Uterus (tissue), 4 donors: Measurements from ENCODE around the gene ZNF134. TPM values are rescaled to one million over a fixed set of nuclear protein-coding genes. Genes with fewer than 3 reads are reported as not detected.

Experiments
- DNase-seq, 2 donors: peaks; one replicate each; pipeline ENCODE4 v3.0.0-alpha.2; 2019 to 2020
- H3K27ac ChIP-seq, 2 donors: fragments of 200-600 bp; sonication (generic); 1 replicate in 1 of 2; 2 replicates in 1 of 2; pipeline ENCODE4 v1.5.1; 2016 to 2018
- H3K27me3 ChIP-seq, 2 donors: fragments of 200-600 bp; sonication (generic); one replicate each; pipeline ENCODE4 v1.5.1; 2018 to 2019; ENCODE audit warnings: control low read depth in 1 of 2
- H3K36me3 ChIP-seq, 2 donors: fragments of 200-600 bp; sonication (generic); one replicate each; pipeline ENCODE4 v1.5.1; 2019; ENCODE audit warnings: control low read depth in 1 of 2
- H3K4me1 ChIP-seq, 2 donors: fragments of 200-600 bp; sonication (generic); one replicate each; pipeline ENCODE4 v1.5.1; 2018 to 2019; ENCODE audit warnings: control low read depth in 1 of 2
- H3K4me3 ChIP-seq, 2 donors: fragments of 200-600 bp; sonication (generic); 1 replicate in 1 of 2; 2 replicates in 1 of 2; pipeline ENCODE4 v1.5.1; 2018 to 2019; ENCODE audit warnings: mild to moderate bottlenecking in 1 of 2
- H3K9me3 ChIP-seq, 2 donors: fragments of 200-600 bp; sonication (generic); one replicate each; pipeline ENCODE4 v1.5.1; 2019; ENCODE audit warnings: control low read depth in 1 of 2
- POLR2A ChIP-seq, 2 donors: fragments of 450-650 bp; IDR thresholded peaks; one replicate each; pipeline ENCODE4 v1.6.1; 2016; ENCODE audit warnings: antibody characterized with exemption in 2 of 2, mild to moderate bottlenecking in 1 of 2, moderate library complexity in 1 of 2
- intact Hi-C: fragments of 100-400 bp; cut with DNase I; formaldehyde crosslinking; loops from one replicate; pipeline ENCODE4 v1.15.1; 2023; ENCODE audit warnings: low total_unique reads
- total RNA-seq, 4 donors: library from RNA; depleted of rRNA in 3 of 4; stranded (reverse); fragments of >200 nt in 3 of 4; gene quantifications; one replicate each; pipeline versions ENCODE4 v1.1.0 to v1.2.4, GENCODE V29; 2014 to 2023
- TF ChIP-seq, protein P1 (sequence below), 4 experiments: fragments of 200-600 bp in 2 of 4; fragments of 450-650 bp in 2 of 4; sonication (generic) in 2 of 4; IDR thresholded peaks; one replicate each; pipeline ENCODE4 v1.5.1; 2016 to 2019; ENCODE audit warnings: antibody characterized with exemption in 4 of 4, mild to moderate bottlenecking in 2 of 4, moderate library complexity in 1 of 4
- donor health status: DM: yes; HTN: yes; CAD: no.

Gene ZNF134
- total RNA-seq, 4 donors from 2014 or later, result 1.5 to 60.1 (median 16.5) TPM

DNA sequence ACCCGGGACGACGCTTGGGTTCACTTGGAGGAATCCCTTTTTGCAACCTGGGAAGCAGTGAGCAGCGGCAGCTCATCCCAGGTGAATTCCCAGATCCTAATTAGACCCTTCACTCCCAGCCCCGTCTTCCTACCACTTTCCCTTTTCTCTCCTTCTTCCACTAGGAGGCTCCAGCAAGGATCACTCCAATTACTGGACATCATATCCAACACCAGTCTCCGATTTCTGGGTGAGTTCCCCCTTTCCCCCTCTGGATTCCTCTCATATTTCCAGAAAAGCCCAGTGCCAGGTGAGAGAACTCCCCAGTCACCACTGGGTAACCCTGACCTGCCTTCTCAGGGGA lies 37.6 kb downstream of the ZNF134 start:
- Histone ChIP-seq H3K4me1 (no peaks in the 10 kb centered on the region), H3K36me3 (no peaks in the 10 kb centered on the region), H3K9me3 (no peaks in the 10 kb centered on the region), H3K27me3 (no peaks in the 10 kb centered on the region), H3K4me3 (no peak overlapping the region), H3K27ac (no peak overlapping the region)
- TF ChIP-seq POLR2A (IDR thresholded peaks at IDR 0.05), result no peak
- TF ChIP-seq, protein P1, sequence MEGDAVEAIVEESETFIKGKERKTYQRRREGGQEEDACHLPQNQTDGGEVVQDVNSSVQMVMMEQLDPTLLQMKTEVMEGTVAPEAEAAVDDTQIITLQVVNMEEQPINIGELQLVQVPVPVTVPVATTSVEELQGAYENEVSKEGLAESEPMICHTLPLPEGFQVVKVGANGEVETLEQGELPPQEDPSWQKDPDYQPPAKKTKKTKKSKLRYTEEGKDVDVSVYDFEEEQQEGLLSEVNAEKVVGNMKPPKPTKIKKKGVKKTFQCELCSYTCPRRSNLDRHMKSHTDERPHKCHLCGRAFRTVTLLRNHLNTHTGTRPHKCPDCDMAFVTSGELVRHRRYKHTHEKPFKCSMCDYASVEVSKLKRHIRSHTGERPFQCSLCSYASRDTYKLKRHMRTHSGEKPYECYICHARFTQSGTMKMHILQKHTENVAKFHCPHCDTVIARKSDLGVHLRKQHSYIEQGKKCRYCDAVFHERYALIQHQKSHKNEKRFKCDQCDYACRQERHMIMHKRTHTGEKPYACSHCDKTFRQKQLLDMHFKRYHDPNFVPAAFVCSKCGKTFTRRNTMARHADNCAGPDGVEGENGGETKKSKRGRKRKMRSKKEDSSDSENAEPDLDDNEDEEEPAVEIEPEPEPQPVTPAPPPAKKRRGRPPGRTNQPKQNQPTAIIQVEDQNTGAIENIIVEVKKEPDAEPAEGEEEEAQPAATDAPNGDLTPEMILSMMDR (IDR thresholded peaks at IDR 0.05), result no peak
- intact Hi-C loops, result no loop called here
- DNase-seq, result no peak

DNA sequence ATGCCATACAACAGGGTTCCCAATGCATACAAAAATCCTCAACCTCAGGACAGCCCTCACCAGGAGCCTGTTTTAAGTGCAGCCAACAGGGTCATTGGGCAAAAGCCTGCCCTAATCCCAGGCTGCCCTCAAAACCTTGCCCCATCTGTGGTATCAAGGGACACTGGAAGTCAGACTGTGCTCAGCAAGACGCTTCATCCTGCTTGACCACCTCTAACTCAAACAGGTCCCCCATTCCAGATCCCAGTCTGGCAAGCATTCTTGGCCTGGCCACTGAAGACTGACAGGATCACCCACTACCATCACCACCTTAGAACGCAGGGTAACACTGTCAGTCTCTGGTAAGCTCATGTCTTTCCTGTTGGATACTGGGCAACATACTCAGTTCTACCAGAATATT lies 39.6 kb downstream of the ZNF134 start:
- no peak overlapping the region for H3K4me3 ChIP-seq
- DNase-seq, result no peak
- intact Hi-C loops, result no loop called here
- no peaks in the 10 kb centered on the region for H3K27me3 ChIP-seq
- no peaks in the 10 kb centered on the region for H3K36me3 ChIP-seq
- H3K9me3 ChIP-seq, result no peaks in the 10 kb centered on the region
- H3K27ac ChIP-seq, result no peak overlapping the region
- no peaks in the 10 kb centered on the region for H3K4me1 ChIP-seq
- TF ChIP-seq POLR2A (IDR thresholded peaks at IDR 0.05), result no peak
- TF ChIP-seq, protein P1 (IDR thresholded peaks at IDR 0.05), result no peak

DNA sequence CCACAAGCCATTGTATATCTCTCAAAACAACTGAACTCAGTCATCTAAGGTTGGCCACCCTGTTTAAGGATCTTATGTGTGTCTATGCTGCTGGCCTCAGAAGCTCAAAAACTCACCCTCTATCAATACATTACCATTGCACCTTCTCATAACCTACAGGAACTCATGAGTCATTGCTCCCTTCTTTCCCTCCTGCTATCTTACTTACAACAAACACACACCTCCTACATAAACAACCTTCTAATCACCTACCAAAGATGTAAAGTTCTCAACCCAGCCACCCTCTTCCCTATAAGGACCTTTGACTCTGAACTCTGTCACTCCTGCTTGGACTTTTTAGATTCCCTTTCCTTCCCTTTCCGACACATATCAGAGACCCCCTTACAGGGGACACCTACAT lies 41.4 kb downstream of the ZNF134 start:
- Histone ChIP-seq H3K9me3 (no peaks in the 10 kb centered on the region), H3K27me3 (no peaks in the 10 kb centered on the region), H3K4me3 (no peak overlapping the region), H3K36me3 (no peaks in the 10 kb centered on the region), H3K27ac (no peak overlapping the region), H3K4me1 (no peaks in the 10 kb centered on the region)
- DNase-seq, result no peak
- TF ChIP-seq, protein P1 (IDR thresholded peaks at IDR 0.05), result no peak
- TF ChIP-seq POLR2A (IDR thresholded peaks at IDR 0.05), result no peak
- intact Hi-C loops, result no loop called here

DNA sequence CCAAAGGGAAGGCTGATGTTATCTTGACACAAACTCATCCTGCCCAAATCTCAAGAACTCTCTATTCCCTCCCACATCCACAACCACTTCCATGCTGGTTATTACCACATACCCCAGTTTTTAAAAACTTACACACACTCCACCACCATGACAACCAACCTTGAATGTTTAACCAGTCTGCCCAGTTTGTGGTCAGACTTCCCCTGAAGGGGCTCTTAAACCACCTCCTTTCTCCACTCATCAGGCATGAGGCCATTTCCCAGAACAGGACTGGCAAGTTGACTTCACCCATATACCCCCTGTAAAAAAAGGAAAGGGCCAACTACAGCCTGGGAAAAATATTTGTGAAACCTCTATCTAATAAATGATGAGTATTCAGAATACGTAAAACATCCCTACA lies 42.3 kb downstream of the ZNF134 start:
- intact Hi-C loops, result no loop called here
- no peak for DNase-seq
- H3K36me3 ChIP-seq, result no peaks in the 10 kb centered on the region
- H3K4me1 ChIP-seq, result no peaks in the 10 kb centered on the region
- H3K9me3 ChIP-seq, result no peaks in the 10 kb centered on the region
- H3K4me3 ChIP-seq, result no peak overlapping the region
- H3K27ac ChIP-seq, result no peak overlapping the region
- TF ChIP-seq, protein P1 (IDR thresholded peaks at IDR 0.05), result no peak
- TF ChIP-seq POLR2A (IDR thresholded peaks at IDR 0.05), result no peak
- no peaks in the 10 kb centered on the region for H3K27me3 ChIP-seq

DNA sequence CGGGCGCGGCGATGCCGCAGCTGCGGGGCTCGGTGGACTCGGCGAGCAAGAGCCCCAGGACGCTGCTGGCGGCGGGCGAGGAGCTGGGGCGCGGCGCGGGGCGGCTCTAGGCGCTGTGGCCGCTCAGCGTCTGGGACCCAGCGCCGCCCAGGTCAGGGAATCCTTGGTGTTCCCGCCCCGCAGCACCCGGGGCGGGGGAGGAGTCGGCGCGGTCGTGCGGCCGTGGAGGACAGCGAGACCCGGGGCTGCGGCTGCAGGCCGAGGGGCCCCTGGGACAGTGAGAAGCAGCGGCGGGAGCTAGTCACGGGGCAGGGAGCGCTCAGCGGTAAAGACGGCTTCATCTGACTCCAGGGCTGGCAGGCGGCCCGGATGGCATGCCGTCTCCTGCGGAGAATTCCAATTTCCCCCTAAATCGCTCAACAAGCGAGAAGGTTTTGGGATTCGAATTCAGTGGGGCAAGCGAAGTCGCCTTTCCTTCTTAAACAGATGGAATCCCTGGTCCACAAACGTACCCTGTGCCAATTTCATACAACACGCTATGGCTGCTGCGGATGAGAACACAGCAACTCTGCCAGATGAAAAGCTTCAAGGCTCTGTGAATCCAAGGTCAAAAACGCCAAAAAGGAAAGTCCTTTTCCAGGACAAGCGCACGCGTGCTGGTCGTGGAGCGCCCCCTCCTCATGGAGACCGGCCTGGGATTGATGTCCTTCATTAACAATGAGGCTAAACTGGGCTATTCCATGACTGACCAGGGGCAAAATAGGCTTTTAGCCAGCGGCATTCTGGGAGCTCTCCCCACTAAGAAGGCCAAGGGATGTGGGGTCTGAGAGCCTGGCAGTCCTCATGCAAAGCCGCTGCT lies 50.5 kb downstream of the ZNF134 start:
- Histone ChIP-seq H3K27me3 (no peaks in the 10 kb centered on the region), H3K27ac (peak overlapping the region; percentile 67 to 77), H3K9me3 (no peaks in the 10 kb centered on the region), H3K36me3 (no peaks in the 10 kb centered on the region), H3K4me3 (peak overlapping the region; percentile 38 to 53), H3K4me1 (no peaks in the 10 kb centered on the region)
- peak; percentile 24 to 40 for DNase-seq
- intact Hi-C loops, result no loop called here
- TF ChIP-seq, protein P1 (IDR thresholded peaks at IDR 0.05), result no peak
- no peak for TF ChIP-seq POLR2A (IDR thresholded peaks at IDR 0.05)
